Keratinocyte (primary cell): ENCODE data around the gene MYH6. TPM values are rescaled to one million over a fixed set of nuclear protein-coding genes. Genes with fewer than 3 reads are reported as not detected.

Experiments
- DNase-seq: peaks from one replicate; pipeline ENCODE4 v3.0.0-alpha.2; 2011; ENCODE audit warnings: low read depth, missing footprints, low spot score
- FAIRE-seq: peaks from 2 replicates; lab custom pipeline; 2011; peaks lifted over from hg19 to GRCh38; lab: Jason Lieb, UNC
- H2AFZ ChIP-seq: 2 replicates; pipeline ENCODE4 v1.6.0; 2012; ENCODE audit warnings: low read length, control low read depth, inconsistent platforms; ENCODE audit not compliant: control insufficient read depth
- H3K27ac ChIP-seq: 2 replicates; pipeline ENCODE4 v1.5.1; 2011; ENCODE audit warnings: low read length; ENCODE audit not compliant: control insufficient read depth, insufficient read depth
- H3K27me3 ChIP-seq: 3 replicates; pipeline ENCODE4 v1.6.0; 2011; ENCODE audit warnings: low read length; ENCODE audit not compliant: control insufficient read depth, insufficient read depth; ENCODE audit errors: extremely low read depth
- H3K36me3 ChIP-seq, 2 experiments: 2 replicates in 1 of 2; 3 replicates in 1 of 2; pipeline ENCODE4 v1.5.1; 2011; ENCODE audit warnings: low read length in 2 of 2, mild to moderate bottlenecking in 1 of 2; ENCODE audit not compliant: control insufficient read depth in 2 of 2, insufficient read depth in 2 of 2; ENCODE audit errors: extremely low read depth in 1 of 2
- H3K4me1 ChIP-seq: 3 replicates; pipeline ENCODE4 v1.5.1; 2011; ENCODE audit warnings: low read length; ENCODE audit not compliant: control insufficient read depth, insufficient read depth; ENCODE audit errors: extremely low read depth
- H3K4me2 ChIP-seq: 3 replicates; pipeline ENCODE4 v1.6.0; 2011; ENCODE audit warnings: low read depth, low read length; ENCODE audit not compliant: control insufficient read depth, insufficient read depth; ENCODE audit errors: extremely low read depth
- H3K4me3 ChIP-seq, 3 experiments: fragments of 200-600 bp in 1 of 3; sonication (generic) in 1 of 3; 2 replicates in 2 of 3; 3 replicates in 1 of 3; pipeline ENCODE4 v1.5.1; 2011 to 2016; ENCODE audit warnings: low read length in 3 of 3, mild to moderate bottlenecking in 3 of 3, control low read depth in 2 of 3, inconsistent platforms in 1 of 3, low read depth in 1 of 3, mixed read lengths in 1 of 3, mixed run types in 1 of 3, moderate library complexity in 1 of 3; ENCODE audit not compliant: control insufficient read depth in 2 of 3, insufficient read depth in 2 of 3; ENCODE audit errors: extremely low read depth in 1 of 3
- H3K79me2 ChIP-seq: 2 replicates; pipeline ENCODE4 v1.6.0; 2012; ENCODE audit warnings: low read length; ENCODE audit not compliant: control insufficient read depth, insufficient read depth
- H3K9ac ChIP-seq: 3 replicates; pipeline ENCODE4 v1.6.0; 2011; ENCODE audit warnings: low read length; ENCODE audit not compliant: control insufficient read depth, insufficient read depth; ENCODE audit errors: extremely low read depth
- H3K9me1 ChIP-seq: 3 replicates; pipeline ENCODE4 v1.6.0; 2011; ENCODE audit warnings: low read length; ENCODE audit not compliant: control insufficient read depth, insufficient read depth; ENCODE audit errors: extremely low read depth
- H3K9me3 ChIP-seq: 2 replicates; pipeline ENCODE4 v1.5.1; 2012; ENCODE audit warnings: low read depth, low read length; ENCODE audit not compliant: control insufficient read depth
- H4K20me1 ChIP-seq: 3 replicates; pipeline ENCODE4 v1.6.0; 2011; ENCODE audit warnings: low read length; ENCODE audit not compliant: control insufficient read depth, insufficient read depth; ENCODE audit errors: extremely low read depth
- EZH2 ChIP-seq: IDR thresholded peaks from one replicate; pipeline ENCODE4 v1.6.1; 2012; ENCODE audit warnings: inconsistent platforms, mild to moderate bottlenecking, low read length, moderate library complexity
- dilution Hi-C: fragments of 300-500 bp; cut with MboI; formaldehyde crosslinking; loops from one replicate; pipeline ENCODE4 v1.7.0; 2020; ENCODE audit warnings: low sequenced_read_pairs; ENCODE audit not compliant: extremely low pct_ligation_motif_present
- polyA plus RNA-seq, 5 experiments: library from polyadenylated mRNA; depleted of rRNA in 3 of 5; stranded (reverse) in 3 of 5; stranded (forward) in 1 of 5; unstranded in 1 of 5; fragments of >200 nt; gene quantifications; 1 replicate in 1 of 5; 2 replicates in 3 of 5; 3 replicates in 1 of 5; pipeline versions ENCODE4 v1.2.1 to v1.2.3, GENCODE V29; 2011 to 2012; ENCODE audit warnings: missing spikeins in 2 of 5, low read depth in 1 of 5, low replicate concordance in 1 of 5
- TF ChIP-seq, protein P1 (sequence below), 3 experiments: IDR thresholded peaks in 1 of 3; conservative IDR thresholded peaks in 1 of 3; optimal IDR thresholded peaks in 1 of 3; 2 replicates in 2 of 3; 3 replicates in 1 of 3; pipeline versions ENCODE3 to v1.5.1; 2011; ENCODE audit warnings: low read length in 3 of 3, mild to moderate bottlenecking in 3 of 3, moderate library complexity in 2 of 3, control low read depth in 1 of 3, inconsistent platforms in 1 of 3; ENCODE audit not compliant: insufficient read depth in 2 of 3; ENCODE audit errors: extremely low read depth in 1 of 3

Gene MYH6
- polyA plus RNA-seq, 1 donor (not counting 4 experiments of a cell fraction or from before 2014, with no cell fraction given): not detected

DNA sequence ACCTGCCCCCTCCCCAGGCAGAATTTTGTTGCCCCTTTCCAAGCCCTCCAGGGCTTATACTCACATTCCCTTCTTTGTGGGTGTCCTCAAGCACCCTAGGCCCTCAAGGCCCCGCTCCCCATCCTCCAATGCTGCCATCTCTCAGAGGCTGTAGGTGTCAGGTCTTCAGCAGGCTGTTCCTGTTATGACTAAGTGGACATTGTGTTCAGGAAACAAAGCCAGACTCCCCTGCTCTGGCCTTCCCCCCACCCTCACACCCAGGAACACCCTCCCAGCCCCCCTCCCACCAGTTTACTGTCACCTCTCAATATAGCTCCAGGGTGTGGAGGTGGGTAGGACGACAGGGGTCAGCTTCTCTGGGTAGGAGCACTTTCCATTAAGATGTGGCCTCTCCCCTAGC is 1.4 kb upstream of the MYH6 start:
- H3K9me3 ChIP-seq: no peaks in the 10 kb centered on the region
- H3K27me3 ChIP-seq: peaks cover 5% of the 10 kb centered on the region
- no peak overlapping the region for H3K27ac ChIP-seq
- DNase-seq: no peak
- no peak overlapping the region for H3K9ac ChIP-seq
- H3K4me3 ChIP-seq: no peak overlapping the region
- H2AFZ ChIP-seq: no peak overlapping the region
- dilution Hi-C loops: no loop called here
- no peak for FAIRE-seq
- H3K4me2 ChIP-seq: no peak overlapping the region
- H3K9me1 ChIP-seq: no peaks in the 10 kb centered on the region
- H3K4me1 ChIP-seq: no peaks in the 10 kb centered on the region
- no peaks in the 10 kb centered on the region for H3K36me3 ChIP-seq
- H4K20me1 ChIP-seq: no peaks in the 10 kb centered on the region
- no peaks in the 10 kb centered on the region for H3K79me2 ChIP-seq
- no peak for TF ChIP-seq EZH2
- TF ChIP-seq, protein P1, sequence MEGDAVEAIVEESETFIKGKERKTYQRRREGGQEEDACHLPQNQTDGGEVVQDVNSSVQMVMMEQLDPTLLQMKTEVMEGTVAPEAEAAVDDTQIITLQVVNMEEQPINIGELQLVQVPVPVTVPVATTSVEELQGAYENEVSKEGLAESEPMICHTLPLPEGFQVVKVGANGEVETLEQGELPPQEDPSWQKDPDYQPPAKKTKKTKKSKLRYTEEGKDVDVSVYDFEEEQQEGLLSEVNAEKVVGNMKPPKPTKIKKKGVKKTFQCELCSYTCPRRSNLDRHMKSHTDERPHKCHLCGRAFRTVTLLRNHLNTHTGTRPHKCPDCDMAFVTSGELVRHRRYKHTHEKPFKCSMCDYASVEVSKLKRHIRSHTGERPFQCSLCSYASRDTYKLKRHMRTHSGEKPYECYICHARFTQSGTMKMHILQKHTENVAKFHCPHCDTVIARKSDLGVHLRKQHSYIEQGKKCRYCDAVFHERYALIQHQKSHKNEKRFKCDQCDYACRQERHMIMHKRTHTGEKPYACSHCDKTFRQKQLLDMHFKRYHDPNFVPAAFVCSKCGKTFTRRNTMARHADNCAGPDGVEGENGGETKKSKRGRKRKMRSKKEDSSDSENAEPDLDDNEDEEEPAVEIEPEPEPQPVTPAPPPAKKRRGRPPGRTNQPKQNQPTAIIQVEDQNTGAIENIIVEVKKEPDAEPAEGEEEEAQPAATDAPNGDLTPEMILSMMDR (optimal IDR thresholded peaks at IDR 0.05 in 1 of 3, IDR thresholded peaks at IDR 0.05 in 1 of 3, conservative IDR thresholded peaks at IDR 0.05 in 1 of 3; ENCODE audit: extremely low read depth in 1 of 3, insufficient read depth in 2 of 3, low read length in 3 of 3): no peak

- Histone ChIP-seq H4K20me1 (no peaks in the 10 kb centered on the region), H2AFZ (no peak overlapping the region), H3K9ac (no peak overlapping the region), H3K27me3 (peaks cover 12% of the 10 kb centered on the region), H3K4me3 (no peak overlapping the region), H3K27ac (no peak overlapping the region), H3K9me3 (no peaks in the 10 kb centered on the region), H3K36me3 (no peaks in the 10 kb centered on the region), H3K4me1 (no peaks in the 10 kb centered on the region), H3K9me1 (no peaks in the 10 kb centered on the region), H3K79me2 (no peaks in the 10 kb centered on the region), H3K4me2 (no peak overlapping the region)
- DNase-seq (no peak), FAIRE-seq (no peak)
- TF ChIP-seq, protein P1 (optimal IDR thresholded peaks at IDR 0.05 in 1 of 3, IDR thresholded peaks at IDR 0.05 in 1 of 3, conservative IDR thresholded peaks at IDR 0.05 in 1 of 3; ENCODE audit: extremely low read depth in 1 of 3, insufficient read depth in 2 of 3, low read length in 3 of 3): no peak
- no peak for TF ChIP-seq EZH2
- dilution Hi-C loops: no loop called here
Observed at GRCh38 chr14:23408307-23408630, 196 bp upstream of the MYH6 start.
